K562 (cell line): ENCODE results near the gene CDCP2. TPM values are rescaled to one million over a fixed set of nuclear protein-coding genes. Genes with fewer than 3 reads are reported as not detected.
A peak's percentile ranks its signal among the peaks of the same experiment; 100 is the strongest.

ENCODE experiments used
- ATAC-seq: fragments of 200-7000 bp; cut with Tn5 transposase; 3 replicates; pipeline ENCODE4 v1.9.1; 2020; ENCODE audit warnings: moderate library complexity
- BruUV-seq: library from RNA; stranded (reverse); fragments of 400-500 nt; replicated peaks from 2 replicates; lab custom pipeline; 2021; lab: Mats Ljungman, UMichigan
- CTCF ChIA-PET: fragments of 300-600 bp; formaldehyde crosslinking; extraction: SDS; loops from one replicate; lab custom pipeline; 2021; ENCODE audit warnings: low intra/inter-chr PET ratio; lab: Yijun Ruan, JAX
- POLR2A ChIA-PET: fragments of 300-600, 350-650 bp; sonication (Branson Sonifier 250); formaldehyde crosslinking; extraction: SDS; loops from one replicate; lab custom pipeline; 2021; ENCODE audit warnings: antibody characterized with exemption, inconsistent platforms; lab: Yijun Ruan, JAX
- DNase-seq, 4 experiments: peaks; one replicate each; pipeline versions ENCODE4 v3.0.0 to v3.0.0-alpha.2; 2011 to 2018; ENCODE audit warnings: low spot score in 3 of 4, mixed read lengths in 3 of 4; ENCODE audit errors: extremely low read depth in 1 of 4
- FAIRE-seq: peaks from 2 replicates; lab custom pipeline; 2011; peaks lifted over from hg19 to GRCh38; lab: Jason Lieb, UNC
- H2AFZ ChIP-seq: 2 replicates; pipeline ENCODE4 v1.6.0; 2011; ENCODE audit warnings: low read depth, low read length, control low read depth, inconsistent platforms
- H3K27ac ChIP-seq: fragments of 200-600 bp; 3 replicates; pipeline ENCODE4 v1.8.0; 2011; ENCODE audit warnings: low read depth, mild to moderate bottlenecking, control low read depth, inconsistent platforms, low read length, moderate library complexity, mixed read lengths; ENCODE audit errors: extremely low read depth
- H3K27me3 ChIP-seq, 2 experiments: fragments of 300-600 bp in 1 of 2; 2 replicates in 1 of 2; 3 replicates in 1 of 2; pipeline versions ENCODE4 v1.6.0 to v1.8.0; 2011; ENCODE audit warnings: inconsistent platforms in 2 of 2, low read length in 2 of 2, mild to moderate bottlenecking in 1 of 2, mixed read lengths in 1 of 2, moderate library complexity in 1 of 2; ENCODE audit not compliant: control insufficient read depth in 2 of 2, insufficient read depth in 2 of 2
- H3K36me3 ChIP-seq: fragments of 300-600 bp; 3 replicates; pipeline ENCODE4 v1.8.0; 2011; ENCODE audit warnings: mild to moderate bottlenecking, low read length, inconsistent platforms; ENCODE audit not compliant: control insufficient read depth, insufficient read depth
- H3K4me1 ChIP-seq, 2 experiments: fragments of 200-600 bp in 1 of 2; replicated peaks in 1 of 2; 2 replicates in 1 of 2; 3 replicates in 1 of 2; pipeline versions ENCODE4 v1.5.1 to v1.8.0; 2011; ENCODE audit warnings: inconsistent platforms in 2 of 2, low read length in 2 of 2, mild to moderate bottlenecking in 1 of 2, mixed read lengths in 1 of 2, moderate library complexity in 1 of 2; ENCODE audit not compliant: control insufficient read depth in 2 of 2, insufficient read depth in 2 of 2
- H3K4me2 ChIP-seq: 2 replicates; pipeline ENCODE4 v1.6.1; 2011; ENCODE audit warnings: low read length, control low read depth, inconsistent platforms, mixed read lengths; ENCODE audit not compliant: insufficient read depth
- H3K4me3 ChIP-seq: fragments of 200-600 bp; sonication (generic), shearing (Covaris generic); 2 replicates; pipeline ENCODE4 v1.5.1; 2016; ENCODE audit warnings: control low read depth, inconsistent platforms
- H3K79me2 ChIP-seq: fragments of 200-600 bp; 3 replicates; pipeline ENCODE4 v1.8.0; 2011; ENCODE audit warnings: low read length, inconsistent platforms; ENCODE audit not compliant: control insufficient read depth, insufficient read depth
- H3K9ac ChIP-seq, 2 experiments: 2 replicates each; pipeline versions ENCODE4 v1.6.0 to v1.6.1; 2011; ENCODE audit warnings: low read depth in 2 of 2, low read length in 2 of 2, control low read depth in 1 of 2, inconsistent platforms in 1 of 2, mild to moderate bottlenecking in 1 of 2, mixed read lengths in 1 of 2; ENCODE audit not compliant: insufficient read depth in 1 of 2
- H3K9me1 ChIP-seq: one replicate; pipeline ENCODE4 v1.6.0; 2011; ENCODE audit warnings: inconsistent platforms, mild to moderate bottlenecking, low read length, moderate library complexity; ENCODE audit not compliant: control insufficient read depth, insufficient read depth
- H3K9me3 ChIP-seq: replicated peaks from 2 replicates; pipeline ENCODE4 v1.5.1; 2011; ENCODE audit warnings: low read depth, low read length, inconsistent platforms; ENCODE audit not compliant: control insufficient read depth, insufficient read depth
- H4K20me1 ChIP-seq: replicated peaks from 2 replicates; pipeline ENCODE4 v1.6.1; 2011; ENCODE audit warnings: low read length, inconsistent platforms, mixed read lengths; ENCODE audit not compliant: control insufficient read depth, insufficient read depth
- CREB5 ChIP-seq: fragments of 250-450 bp; sonication (Bioruptor Pico); IDR thresholded peaks from 2 replicates; pipeline ENCODE4 v1.5.0; 2020; ENCODE audit warnings: mild to moderate bottlenecking
- HDGF ChIP-seq: fragments of 450-650 bp; IDR thresholded peaks from 2 replicates; pipeline ENCODE4 v1.6.1; 2016
- NFE2 ChIP-seq: IDR thresholded peaks from 2 replicates; pipeline ENCODE4 v1.6.1; 2014; ENCODE audit warnings: antibody characterized with exemption, low read depth
- ZNF24 ChIP-seq: fragments of 450-650 bp; IDR thresholded peaks from 2 replicates; pipeline ENCODE4 v1.6.1; 2016
- ZNF696 ChIP-seq: fragments of 250-450 bp; sonication (Bioruptor Pico); conservative IDR thresholded peaks from 2 replicates; pipeline ENCODE4 v1.4.0; 2020; ENCODE audit warnings: mild to moderate bottlenecking, moderate library complexity
- WGBS: fragments of 100-300 bp; shearing (Covaris generic); methylation state at CpG from one replicate; pipeline ENCODE4 v1.1.6; 2016; ENCODE audit warnings: low coverage, mixed read lengths; ENCODE audit not compliant: insufficient coverage; ENCODE audit errors: missing lambda C conversion rate; 5-methylcytosine and 5-hydroxymethylcytosine counted together
- in situ Hi-C: fragments of 300-500 bp; cut with MboI; formaldehyde crosslinking; loops from 4 replicates; pipeline ENCODE4 v1.15.0; 2018; ENCODE audit warnings: inconsistent platforms, mixed read lengths
- intact Hi-C: fragments of 100-400 bp; cut with micrococcal nuclease; formaldehyde crosslinking; loops from 2 replicates; pipeline ENCODE4 v1.14.2; 2022
- polyA plus RNA-seq, 8 experiments: library from polyadenylated mRNA; depleted of rRNA in 4 of 8; stranded (reverse) in 5 of 8; unstranded in 3 of 8; fragments of >200 nt; fragmentation: Nextera tagmentation in 2 of 8; fragmentation: Illumina TruSeq in 1 of 8; extraction: Ambion mirVana in 2 of 8; extraction: Trizol in 1 of 8; gene quantifications; 2 replicates each; pipeline versions ENCODE4 v1.2.1 to v1.2.3, GENCODE V29; 2011 to 2014; ENCODE audit warnings: inconsistent platforms in 1 of 8, missing spikeins in 1 of 8
- total RNA-seq, 7 experiments: library from RNA; depleted of rRNA in 6 of 7; stranded (reverse); fragments of >200 nt in 6 of 7; fragmentation: Illumina TruSeq in 2 of 7; extraction: Trizol in 2 of 7; gene quantifications; 2 replicates each; pipeline versions ENCODE4 v1.2.1 to v1.2.3, GENCODE V29; 2011 to 2021; ENCODE audit warnings: low replicate concordance in 1 of 7
- TF ChIP-seq, protein P1 (sequence below): fragments of 450-650 bp; formaldehyde crosslinking; conservative IDR thresholded peaks from 2 replicates; pipeline ENCODE4 v1.4.0; 2022; ENCODE audit warnings: mild to moderate bottlenecking, missing genetic modification characterization

CDCP2 gene
- total and polyA plus RNA-seq, 9 of the 15 experiments (the other 6 are each of a cell fraction or from before 2014, with no cell fraction given): not detected

DNA sequence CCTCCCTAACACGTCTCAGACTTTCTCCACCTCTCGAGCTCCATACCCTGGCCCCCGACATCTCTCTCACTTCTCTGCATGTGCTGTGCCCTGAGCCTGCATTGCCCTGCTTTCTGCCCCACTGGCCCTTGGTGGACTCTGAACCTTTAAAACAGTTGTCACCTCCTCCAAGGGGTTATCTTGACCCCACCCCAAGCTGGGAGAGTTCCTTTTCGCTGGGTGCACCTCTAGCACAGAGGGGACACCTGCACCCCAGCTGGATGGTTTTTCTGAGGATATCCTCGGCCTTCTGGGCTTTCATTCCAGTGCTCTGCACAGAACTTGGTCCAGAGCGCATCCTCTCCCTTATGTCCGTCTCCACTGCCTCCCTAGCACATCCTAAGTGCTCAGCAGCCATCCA lies 4.2 kb upstream of the CDCP2 start:
- H3K9me1 ChIP-seq: no peaks in the 10 kb centered on the region
- no peak for FAIRE-seq
- POLR2A ChIA-PET: no interaction called here
- no peak overlapping the region for H2AFZ ChIP-seq
- no peaks in the 10 kb centered on the region for H3K36me3 ChIP-seq
- WGBS: 27% methylated on average over 7 of the region's 7 CpGs
- peaks cover 0 to 5% of the 10 kb centered on the region in 2 experiments; a peak in 1 of 5 replicates for H3K27me3 ChIP-seq
- no peak overlapping the region for H3K27ac ChIP-seq
- no TSS peak for BruUV-seq
- no peak for TF ChIP-seq ZNF24
- TF ChIP-seq ZNF696 (CRISPR knock-in tag): no peak
- TF ChIP-seq, protein P1, sequence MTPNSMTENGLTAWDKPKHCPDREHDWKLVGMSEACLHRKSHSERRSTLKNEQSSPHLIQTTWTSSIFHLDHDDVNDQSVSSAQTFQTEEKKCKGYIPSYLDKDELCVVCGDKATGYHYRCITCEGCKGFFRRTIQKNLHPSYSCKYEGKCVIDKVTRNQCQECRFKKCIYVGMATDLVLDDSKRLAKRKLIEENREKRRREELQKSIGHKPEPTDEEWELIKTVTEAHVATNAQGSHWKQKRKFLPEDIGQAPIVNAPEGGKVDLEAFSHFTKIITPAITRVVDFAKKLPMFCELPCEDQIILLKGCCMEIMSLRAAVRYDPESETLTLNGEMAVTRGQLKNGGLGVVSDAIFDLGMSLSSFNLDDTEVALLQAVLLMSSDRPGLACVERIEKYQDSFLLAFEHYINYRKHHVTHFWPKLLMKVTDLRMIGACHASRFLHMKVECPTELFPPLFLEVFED (CRISPR knock-in tag): no peak
- no peak for TF ChIP-seq HDGF
- TF ChIP-seq, all 486 proteins: peak for 0
- no peak for DNase-seq
- Histone ChIP-seq H3K79me2 (no peaks in the 10 kb centered on the region), H3K4me1 (peaks cover 0 to 9% of the 10 kb centered on the region in 2 experiments; a peak in 1 of 5 replicates), H3K4me3 (no peak overlapping the region), H4K20me1 (no peaks in the 10 kb centered on the region), H3K9me3 (no peaks in the 10 kb centered on the region), H3K4me2 (no peak overlapping the region), H3K9ac (no peak overlapping the region)
- intact Hi-C loops: no loop called here
- no peak for ATAC-seq
- in situ Hi-C loops: no loop called here
- CTCF ChIA-PET: no interaction called here

DNA sequence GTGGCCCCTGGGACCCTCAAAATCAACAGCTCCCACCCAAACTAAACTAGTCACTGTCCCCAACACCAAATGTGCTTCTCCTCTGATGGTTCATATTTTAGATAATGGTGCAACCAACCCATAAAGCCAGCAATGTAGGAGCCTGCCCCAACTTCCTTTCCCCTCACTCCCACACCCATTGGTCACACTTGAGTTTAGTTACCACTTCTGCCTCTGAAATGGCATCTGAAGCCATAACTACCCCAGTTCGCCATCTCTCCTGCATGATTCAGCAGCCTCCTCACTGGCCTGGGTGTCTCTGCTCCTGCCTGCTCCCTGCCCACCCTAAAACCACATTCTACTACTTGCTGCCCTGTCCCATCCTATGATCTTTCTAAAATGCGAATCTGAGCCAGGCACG lies 3.4 kb upstream of the CDCP2 start:
- Histone ChIP-seq H3K9me3 (no peaks in the 10 kb centered on the region), H3K4me3 (no peak overlapping the region), H3K9ac (no peak overlapping the region), H4K20me1 (no peaks in the 10 kb centered on the region), H3K27me3 (peaks cover 0 to 5% of the 10 kb centered on the region in 2 experiments; a peak in 1 of 5 replicates), H3K27ac (no peak overlapping the region), H3K4me2 (no peak overlapping the region), H3K4me1 (peaks cover 0 to 9% of the 10 kb centered on the region in 2 experiments; a peak in 1 of 5 replicates), H3K79me2 (no peaks in the 10 kb centered on the region), H3K9me1 (no peaks in the 10 kb centered on the region), H3K36me3 (no peaks in the 10 kb centered on the region), H2AFZ (no peak overlapping the region)
- in situ Hi-C loops (no loop called here), intact Hi-C loops (no loop called here)
- ATAC-seq (no peak), DNase-seq (no peak), FAIRE-seq (no peak)
- CTCF ChIA-PET: no interaction called here
- POLR2A ChIA-PET: no interaction called here
- no peak for TF ChIP-seq CREB5 (CRISPR knock-in tag)
- 0 out of 2 replicates have a peak, but pooled peaks have one; percentile 3 for TF ChIP-seq NFE2
- WGBS: 20% methylated on average over 3 of the region's 3 CpGs
- no TSS peak for BruUV-seq
